Measurements from ENCODE around the gene KCNQ5. TPM values are rescaled to one million over a fixed set of nuclear protein-coding genes. Genes with fewer than 3 reads are reported as not detected.

Gene KCNQ5
- total RNA-seq, 3 donors from 2014 or later (not counting 1 experiment from before 2014, with no cell fraction given) = 8.2 to 9.7 (median 8.7) TPM

DNA sequence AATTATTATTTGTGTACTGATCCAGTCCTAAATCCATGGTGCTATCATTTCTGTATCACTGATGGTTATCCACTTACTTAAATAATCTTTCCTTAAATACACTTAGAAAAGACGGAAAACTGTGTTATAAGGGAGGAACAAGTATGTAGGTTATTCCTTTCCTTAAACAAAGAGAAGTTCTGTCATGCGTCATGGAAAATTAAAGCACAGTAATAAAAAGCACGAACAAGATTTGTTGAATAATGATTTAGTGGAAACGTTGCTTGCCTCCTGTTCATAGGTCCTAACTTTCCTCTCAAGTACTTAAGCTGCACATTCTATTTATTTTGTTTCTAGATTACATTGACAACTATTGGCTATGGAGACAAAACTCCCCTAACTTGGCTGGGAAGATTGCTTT lies 483.1 kb downstream of the KCNQ5 start:
- Histone ChIP-seq H3K4me3 (ENCODE audit: low read length) (no peak overlapping the region), H3K4me1 (ENCODE audit: control insufficient read depth, insufficient read depth, low read length) (no peaks in the 10 kb centered on the region), H3K36me3 (ENCODE audit: control insufficient read depth, insufficient read depth, low read length) (no peaks in the 10 kb centered on the region), H3K27me3 (ENCODE audit: control insufficient read depth, insufficient read depth, low read length) (no peaks in the 10 kb centered on the region), H3K27ac (ENCODE audit: low read length) (no peak overlapping the region), H3K9me3 (ENCODE audit: control insufficient read depth, insufficient read depth, low read length) (no peaks in the 10 kb centered on the region)
- intact Hi-C loops (cut with micrococcal nuclease) = no loop called here
- DNase-seq (no peak), ATAC-seq (no peak)
- H3K27me3 Mint-ChIP-seq (ENCODE audit: low read depth in 2 of 2) = no peaks in the 10 kb centered on the region
- no peak overlapping the region for H3K4me3 Mint-ChIP-seq
- H3K4me1 Mint-ChIP-seq = no peaks in the 10 kb centered on the region
- peaks cover 2 to 4% of the 10 kb centered on the region in 2 donors for H3K9me3 Mint-ChIP-seq
- H3K27ac Mint-ChIP-seq = no peak overlapping the region
- 96% methylated on average over 3 of the region's 4 CpGs for WGBS (ENCODE audit: insufficient coverage)
- peaks cover 4% of the 10 kb centered on the region for H3K36me3 Mint-ChIP-seq
- TF ChIP-seq, protein P1, sequence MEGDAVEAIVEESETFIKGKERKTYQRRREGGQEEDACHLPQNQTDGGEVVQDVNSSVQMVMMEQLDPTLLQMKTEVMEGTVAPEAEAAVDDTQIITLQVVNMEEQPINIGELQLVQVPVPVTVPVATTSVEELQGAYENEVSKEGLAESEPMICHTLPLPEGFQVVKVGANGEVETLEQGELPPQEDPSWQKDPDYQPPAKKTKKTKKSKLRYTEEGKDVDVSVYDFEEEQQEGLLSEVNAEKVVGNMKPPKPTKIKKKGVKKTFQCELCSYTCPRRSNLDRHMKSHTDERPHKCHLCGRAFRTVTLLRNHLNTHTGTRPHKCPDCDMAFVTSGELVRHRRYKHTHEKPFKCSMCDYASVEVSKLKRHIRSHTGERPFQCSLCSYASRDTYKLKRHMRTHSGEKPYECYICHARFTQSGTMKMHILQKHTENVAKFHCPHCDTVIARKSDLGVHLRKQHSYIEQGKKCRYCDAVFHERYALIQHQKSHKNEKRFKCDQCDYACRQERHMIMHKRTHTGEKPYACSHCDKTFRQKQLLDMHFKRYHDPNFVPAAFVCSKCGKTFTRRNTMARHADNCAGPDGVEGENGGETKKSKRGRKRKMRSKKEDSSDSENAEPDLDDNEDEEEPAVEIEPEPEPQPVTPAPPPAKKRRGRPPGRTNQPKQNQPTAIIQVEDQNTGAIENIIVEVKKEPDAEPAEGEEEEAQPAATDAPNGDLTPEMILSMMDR (IDR thresholded peaks at IDR 0.05) = no peak

- no peaks in the 10 kb centered on the region for H3K4me1 ChIP-seq (ENCODE audit: control insufficient read depth, insufficient read depth, low read length)
- TF ChIP-seq, protein P1 (IDR thresholded peaks at IDR 0.05) = no peak
- Mint-ChIP-seq H3K27me3 (ENCODE audit: low read depth in 2 of 2) (no peaks in the 10 kb centered on the region), H3K27ac (no peak overlapping the region), H3K36me3 (no peaks in the 10 kb centered on the region), H3K4me1 (no peaks in the 10 kb centered on the region), H3K9me3 (peaks cover 0 to 2% of the 10 kb centered on the region in 2 donors), H3K4me3 (no peak overlapping the region)
- no peaks in the 10 kb centered on the region for H3K36me3 ChIP-seq (ENCODE audit: control insufficient read depth, insufficient read depth, low read length)
- no peaks in the 10 kb centered on the region for H3K27me3 ChIP-seq (ENCODE audit: control insufficient read depth, insufficient read depth, low read length)
- ATAC-seq = no peak
- no peak overlapping the region for H3K27ac ChIP-seq (ENCODE audit: low read length)
- no peak for DNase-seq
- no peak overlapping the region for H3K4me3 ChIP-seq (ENCODE audit: low read length)
- intact Hi-C loops (cut with micrococcal nuclease) = no loop called here
- 100% methylated on average over 1 of the region's 1 CpG for WGBS (ENCODE audit: insufficient coverage)
- H3K9me3 ChIP-seq (ENCODE audit: control insufficient read depth, insufficient read depth, low read length) = no peaks in the 10 kb centered on the region
These were observed 485.2 kb downstream of the KCNQ5 start for GRCh38 chr6:73107016-73107415.

- Mint-ChIP-seq H3K36me3 (no peaks in the 10 kb centered on the region), H3K27me3 (ENCODE audit: low read depth in 2 of 2) (no peaks in the 10 kb centered on the region), H3K9me3 (no peaks in the 10 kb centered on the region), H3K27ac (no peak overlapping the region), H3K4me3 (no peak overlapping the region), H3K4me1 (no peaks in the 10 kb centered on the region)
- WGBS (ENCODE audit: insufficient coverage) = 100% methylated on average over 1 of the region's 3 CpGs
- ATAC-seq (no peak), DNase-seq (no peak)
- no peaks in the 10 kb centered on the region for H3K27me3 ChIP-seq (ENCODE audit: control insufficient read depth, insufficient read depth, low read length)
- H3K4me3 ChIP-seq (ENCODE audit: low read length) = no peak overlapping the region
- intact Hi-C loops (cut with micrococcal nuclease) = no loop called here
- H3K4me1 ChIP-seq (ENCODE audit: control insufficient read depth, insufficient read depth, low read length) = no peaks in the 10 kb centered on the region
- H3K27ac ChIP-seq (ENCODE audit: low read length) = no peak overlapping the region
- TF ChIP-seq, protein P1 (IDR thresholded peaks at IDR 0.05) = no peak
- no peaks in the 10 kb centered on the region for H3K9me3 ChIP-seq (ENCODE audit: control insufficient read depth, insufficient read depth, low read length)
- H3K36me3 ChIP-seq (ENCODE audit: control insufficient read depth, insufficient read depth, low read length) = no peaks in the 10 kb centered on the region
These were observed 487.1 kb downstream of the KCNQ5 start for GRCh38 chr6:73108949-73109348.

- Histone ChIP-seq H3K27me3 (ENCODE audit: control insufficient read depth, insufficient read depth, low read length) (no peaks in the 10 kb centered on the region), H3K27ac (ENCODE audit: low read length) (no peak overlapping the region), H3K36me3 (ENCODE audit: control insufficient read depth, insufficient read depth, low read length) (no peaks in the 10 kb centered on the region), H3K9me3 (ENCODE audit: control insufficient read depth, insufficient read depth, low read length) (no peaks in the 10 kb centered on the region), H3K4me1 (ENCODE audit: control insufficient read depth, insufficient read depth, low read length) (no peaks in the 10 kb centered on the region), H3K4me3 (ENCODE audit: low read length) (no peak overlapping the region)
- Mint-ChIP-seq H3K27ac (no peak overlapping the region), H3K27me3 (ENCODE audit: low read depth in 2 of 2) (no peaks in the 10 kb centered on the region), H3K4me3 (no peak overlapping the region), H3K4me1 (no peaks in the 10 kb centered on the region), H3K9me3 (no peaks in the 10 kb centered on the region), H3K36me3 (no peaks in the 10 kb centered on the region)
- ATAC-seq = no peak
- TF ChIP-seq, protein P1 (IDR thresholded peaks at IDR 0.05) = no peak
- no peak for DNase-seq
- WGBS (ENCODE audit: insufficient coverage) = no CpG with 5 or more reads among the region's 3 CpGs
- intact Hi-C loops (cut with micrococcal nuclease) = no loop called here
These were observed 487.8 kb downstream of the KCNQ5 start for GRCh38 chr6:73109659-73110058.
